ENCODE results near the gene CDHR1.
"Not testable (repeated sequence)": the region's sequence is repeated elsewhere in the genome, so short reads cannot be mapped to it uniquely, and the experiment has no call there.

CDHR1 gene

GRCh38 chr10:84194424-84195043 is at the start of gene CDHR1:
CDHR1 (plus strand) TSS chr10:84194537; CDS start chr10:84194761, 224 bp downstream.
- peak; percentile 74 for DNase-seq (ENCODE audit: low read depth, low spot score)

GRCh38 chr10:84147347-84147746 is 47.0 kb upstream of the CDHR1 start:
- DNase-seq (ENCODE audit: low read depth, low spot score), result no peak

GRCh38 chr10:84148006-84148597 is 46.2 kb upstream of the CDHR1 start:
- DNase-seq (ENCODE audit: low read depth, low spot score), result not testable (repeated sequence)

GRCh38 chr10:84149854-84150253 is 44.5 kb upstream of the CDHR1 start:
- DNase-seq (ENCODE audit: low read depth, low spot score), result no peak

- DNase-seq (ENCODE audit: low read depth, low spot score), result no peak
Measured at GRCh38 chr10:84152769-84153168, 41.6 kb upstream of the CDHR1 start.

GRCh38 chr10:84155521-84155920 is 38.8 kb upstream of the CDHR1 start:
- DNase-seq (ENCODE audit: low read depth, low spot score), result no peak

- no peak for DNase-seq (ENCODE audit: low read depth, low spot score)
Measured at GRCh38 chr10:84156009-84156408, 38.3 kb upstream of the CDHR1 start.

- no peak for DNase-seq (ENCODE audit: low read depth, low spot score)
Measured at GRCh38 chr10:84156768-84157167, 37.6 kb upstream of the CDHR1 start.

GRCh38 chr10:84158061-84158460 is 36.3 kb upstream of the CDHR1 start:
- no peak for DNase-seq (ENCODE audit: low read depth, low spot score)

- DNase-seq (ENCODE audit: low read depth, low spot score), result no peak
Measured at GRCh38 chr10:84158550-84158949, 35.8 kb upstream of the CDHR1 start.

GRCh38 chr10:84159076-84159685 is 35.2 kb upstream of the CDHR1 start:
- no peak for DNase-seq (ENCODE audit: low read depth, low spot score)

GRCh38 chr10:84160663-84161362 is 33.5 kb upstream of the CDHR1 start:
- DNase-seq (ENCODE audit: low read depth, low spot score), result peak; percentile 50

- DNase-seq (ENCODE audit: low read depth, low spot score), result no peak
Measured at GRCh38 chr10:84163996-84164395, 30.3 kb upstream of the CDHR1 start.

GRCh38 chr10:84164442-84164841 is 29.9 kb upstream of the CDHR1 start:
- DNase-seq (ENCODE audit: low read depth, low spot score), result no peak

GRCh38 chr10:84166620-84167288 is 27.6 kb upstream of the CDHR1 start:
- DNase-seq (ENCODE audit: low read depth, low spot score), result no peak

GRCh38 chr10:84167289-84167653 is 27.1 kb upstream of the CDHR1 start:
- not testable (repeated sequence) for DNase-seq (ENCODE audit: low read depth, low spot score)

- not testable (repeated sequence) for DNase-seq (ENCODE audit: low read depth, low spot score)
Measured at GRCh38 chr10:84168382-84168781, 26.0 kb upstream of the CDHR1 start.

- not testable (repeated sequence) for DNase-seq (ENCODE audit: low read depth, low spot score)
Measured at GRCh38 chr10:84171237-84171636, 23.1 kb upstream of the CDHR1 start.

GRCh38 chr10:84171700-84172466 is 22.5 kb upstream of the CDHR1 start:
- not testable (repeated sequence) for DNase-seq (ENCODE audit: low read depth, low spot score)

GRCh38 chr10:84172467-84173356 is 21.6 kb upstream of the CDHR1 start:
- no peak for DNase-seq (ENCODE audit: low read depth, low spot score)
